ENCODE measurements around the gene SMC1A.

GRCh38 chrX:53456254-53456653, 33.8 kb upstream of the SMC1A start:
- TF ChIP-seq, protein P1, sequence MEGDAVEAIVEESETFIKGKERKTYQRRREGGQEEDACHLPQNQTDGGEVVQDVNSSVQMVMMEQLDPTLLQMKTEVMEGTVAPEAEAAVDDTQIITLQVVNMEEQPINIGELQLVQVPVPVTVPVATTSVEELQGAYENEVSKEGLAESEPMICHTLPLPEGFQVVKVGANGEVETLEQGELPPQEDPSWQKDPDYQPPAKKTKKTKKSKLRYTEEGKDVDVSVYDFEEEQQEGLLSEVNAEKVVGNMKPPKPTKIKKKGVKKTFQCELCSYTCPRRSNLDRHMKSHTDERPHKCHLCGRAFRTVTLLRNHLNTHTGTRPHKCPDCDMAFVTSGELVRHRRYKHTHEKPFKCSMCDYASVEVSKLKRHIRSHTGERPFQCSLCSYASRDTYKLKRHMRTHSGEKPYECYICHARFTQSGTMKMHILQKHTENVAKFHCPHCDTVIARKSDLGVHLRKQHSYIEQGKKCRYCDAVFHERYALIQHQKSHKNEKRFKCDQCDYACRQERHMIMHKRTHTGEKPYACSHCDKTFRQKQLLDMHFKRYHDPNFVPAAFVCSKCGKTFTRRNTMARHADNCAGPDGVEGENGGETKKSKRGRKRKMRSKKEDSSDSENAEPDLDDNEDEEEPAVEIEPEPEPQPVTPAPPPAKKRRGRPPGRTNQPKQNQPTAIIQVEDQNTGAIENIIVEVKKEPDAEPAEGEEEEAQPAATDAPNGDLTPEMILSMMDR (IDR thresholded peaks at IDR 0.05), result no peak
- no peak for TF ChIP-seq POLR2AphosphoS5 (IDR thresholded peaks at IDR 0.05; ENCODE audit: insufficient read depth in 1 of 2, low read depth in 1 of 2)
